ENCODE measurements around the gene B9D1.

The B9D1 gene

DNA sequence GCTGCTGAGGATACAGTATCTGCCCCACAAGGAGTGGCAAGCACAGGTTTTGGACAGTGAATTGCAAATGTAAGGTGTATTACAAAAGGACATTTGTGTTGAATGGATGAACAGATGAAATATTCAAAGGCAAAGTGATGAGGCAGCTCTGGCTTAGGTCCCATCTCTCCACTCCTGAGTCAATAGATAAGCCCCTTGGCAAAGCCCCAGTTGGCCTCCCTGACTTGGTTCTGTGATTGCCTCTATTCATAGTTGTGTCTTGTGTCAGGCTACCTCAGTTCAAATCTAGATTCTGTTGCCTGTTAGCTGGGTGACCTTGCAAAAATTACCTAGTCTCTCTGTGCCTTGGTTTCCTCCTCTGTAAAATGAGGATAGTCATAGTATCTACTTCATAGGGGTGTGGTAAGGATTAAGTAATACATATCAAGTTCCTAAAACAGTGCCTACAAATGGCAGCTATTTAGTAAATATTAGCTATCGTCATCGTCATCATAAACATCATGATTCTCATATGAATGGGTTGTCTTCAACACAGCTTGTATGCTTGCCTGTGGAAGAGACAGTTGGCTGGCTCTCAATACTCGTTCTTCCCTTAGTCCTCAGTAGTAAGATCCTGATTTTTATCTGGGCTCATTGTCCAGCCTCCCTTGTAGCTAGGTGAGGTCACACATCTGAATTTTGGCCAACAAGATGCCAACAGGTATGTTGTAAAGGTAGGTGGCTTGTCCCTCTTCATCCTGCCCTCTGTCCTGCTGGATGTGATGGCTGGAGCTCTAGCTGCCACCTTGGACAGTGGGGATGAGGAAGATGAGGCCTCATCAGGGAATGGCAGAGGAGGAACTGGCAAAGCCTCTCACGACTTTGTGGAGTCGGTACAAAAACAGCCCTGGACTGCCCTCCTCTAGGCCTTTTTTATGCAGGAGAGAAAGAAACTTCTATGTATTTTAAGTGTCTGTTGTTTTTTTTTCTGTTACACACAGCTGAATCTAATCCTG, 26.6 kb upstream of the B9D1 start:
- no peak for DNase-seq

DNA sequence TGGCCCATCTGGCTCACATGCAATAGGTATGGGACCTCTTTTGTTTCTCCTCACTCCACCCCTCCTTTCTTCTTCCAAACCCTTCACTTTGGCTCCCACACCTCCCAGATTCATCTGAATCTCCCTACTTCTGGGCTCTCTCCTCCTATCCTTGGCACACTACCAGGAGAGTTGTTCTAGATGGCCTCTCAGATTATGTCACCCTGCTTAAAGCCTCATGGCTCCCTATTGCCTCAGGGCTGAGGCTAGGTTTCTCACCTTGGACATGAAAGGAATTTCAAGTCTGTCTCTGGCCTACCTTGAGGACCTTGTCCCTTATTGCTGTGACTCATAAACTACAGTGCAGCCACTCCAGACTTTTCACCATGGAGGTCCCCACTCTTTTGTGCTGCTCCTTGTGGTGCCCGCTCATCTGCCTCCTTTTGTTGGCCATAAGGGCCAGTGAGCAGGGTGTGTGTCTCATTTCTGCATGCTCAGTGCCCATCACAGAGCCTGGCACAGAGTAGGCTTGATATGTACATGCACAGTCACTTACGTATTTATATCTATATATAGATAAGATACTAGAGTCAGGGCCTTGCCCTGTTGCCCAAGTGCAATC, 25.5 kb upstream of the B9D1 start:
- DNase-seq = no peak

DNA sequence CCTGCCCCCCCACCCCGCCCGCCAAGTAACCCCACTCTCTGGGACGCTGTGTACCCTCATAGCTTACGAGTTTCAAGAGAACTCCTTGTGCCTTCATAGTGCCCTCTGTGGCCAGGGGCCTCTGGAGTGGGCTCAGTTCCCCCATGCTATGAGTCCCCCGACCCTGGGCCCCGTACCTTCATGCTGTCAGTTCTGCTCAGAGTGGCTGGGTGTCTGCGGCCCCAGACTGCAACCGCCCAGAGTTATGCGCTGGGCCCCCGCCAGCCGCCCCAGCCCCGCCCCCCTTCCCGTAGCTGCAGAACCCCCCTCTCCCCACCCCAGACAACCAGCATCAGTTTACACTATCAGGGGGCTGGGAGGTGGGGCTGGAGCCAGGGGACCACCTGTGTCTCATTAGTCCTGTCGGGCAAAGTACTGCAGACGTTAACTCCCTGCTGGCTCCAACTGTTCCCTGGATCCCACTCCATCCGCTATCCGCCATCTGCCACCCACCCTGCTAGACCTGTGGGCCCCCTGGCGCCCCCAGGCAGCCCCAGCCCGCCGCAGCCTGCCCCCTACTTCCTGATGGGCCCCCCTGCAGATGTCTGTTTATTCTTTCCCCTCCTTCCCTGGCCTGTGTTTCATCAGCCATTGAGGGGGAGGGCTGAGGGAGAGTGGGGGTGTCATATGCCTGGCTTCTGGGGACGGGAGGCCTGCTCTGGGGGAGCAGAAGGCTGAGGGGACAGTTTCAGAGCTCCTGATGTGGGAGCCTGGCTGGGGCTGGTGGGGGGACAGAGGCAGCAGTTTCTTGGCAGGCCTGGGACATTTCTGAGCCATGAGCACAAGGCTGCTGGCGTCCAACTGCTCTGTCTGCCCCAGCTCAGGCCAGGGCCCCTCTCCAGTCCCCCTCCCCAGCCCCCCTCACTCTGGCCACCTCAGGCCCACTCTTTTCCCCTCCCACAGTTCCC, 24.7 kb upstream of the B9D1 start, which contains the start of gene MFAP4:
MFAP4 (minus strand) TSS at position 217 of the 947 bp plus-strand sequence; CDS start at position 182, 35 bp downstream.
- peak; percentile 24 for DNase-seq

DNA sequence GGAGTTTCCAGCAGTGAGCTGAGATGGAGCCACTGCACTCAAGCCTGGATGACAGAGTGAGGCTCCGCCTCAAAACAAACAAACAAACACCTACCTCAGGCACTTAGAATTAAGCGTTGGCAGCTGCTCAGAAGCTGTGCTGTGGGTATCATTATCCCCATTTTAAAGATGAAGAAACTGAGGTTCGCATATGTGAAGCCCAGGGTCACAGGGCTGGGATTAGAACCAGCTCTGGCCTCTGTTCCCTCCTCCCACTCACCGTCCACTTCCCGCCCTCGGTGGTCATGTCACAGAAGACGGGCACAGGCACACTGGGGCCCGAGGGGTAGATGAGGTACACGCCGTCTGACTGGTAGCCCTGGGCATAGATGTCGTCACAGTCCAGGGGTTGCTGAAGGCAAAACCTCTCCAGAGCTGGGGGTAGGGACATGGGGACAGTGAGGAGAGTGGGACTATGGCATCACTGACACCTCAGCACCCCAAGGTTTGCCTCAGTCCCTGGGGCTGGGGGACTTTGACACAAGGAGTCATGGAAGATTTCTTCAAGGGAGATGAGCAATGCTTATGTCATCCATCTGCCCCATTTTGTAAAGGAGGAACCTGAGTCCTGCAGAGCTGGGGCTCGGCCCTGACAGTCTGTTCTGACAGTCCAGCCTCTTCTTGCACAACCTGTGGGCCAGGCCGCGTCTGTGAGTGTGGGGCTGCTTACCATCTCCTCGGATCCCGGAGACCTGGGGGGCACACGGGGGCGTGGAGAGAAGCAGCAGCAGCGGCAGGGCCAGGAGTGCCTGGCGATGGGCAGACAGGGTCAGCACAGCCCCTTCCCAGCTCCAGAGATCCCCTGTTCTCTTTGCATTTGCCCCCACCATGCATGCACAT, 23.8 kb upstream of the B9D1 start:
- DNase-seq = peak; percentile 32

DNA sequence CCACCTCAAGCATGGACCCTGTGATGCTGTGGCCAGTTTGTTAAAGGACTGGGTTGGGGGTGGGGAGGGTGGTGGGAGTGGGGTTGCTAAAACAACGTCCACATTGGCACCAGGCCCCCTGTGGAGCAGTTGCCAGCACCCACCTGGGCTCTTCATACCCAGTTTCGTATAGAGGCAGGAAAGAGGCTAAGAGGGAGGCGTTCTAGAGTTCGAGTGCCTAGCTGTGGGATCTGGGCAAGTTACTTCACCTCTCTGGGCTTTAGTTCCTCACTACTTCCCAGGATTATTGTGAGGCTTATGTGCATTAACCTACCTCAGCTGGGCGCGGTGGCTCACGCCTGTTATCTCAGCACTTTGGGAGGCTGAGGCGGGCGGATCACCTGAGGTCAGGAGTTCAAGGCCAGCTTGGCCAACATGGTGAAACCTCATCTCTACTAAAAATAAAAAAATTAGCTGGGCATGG, 23.0 kb upstream of the B9D1 start:
- DNase-seq = no peak

DNA sequence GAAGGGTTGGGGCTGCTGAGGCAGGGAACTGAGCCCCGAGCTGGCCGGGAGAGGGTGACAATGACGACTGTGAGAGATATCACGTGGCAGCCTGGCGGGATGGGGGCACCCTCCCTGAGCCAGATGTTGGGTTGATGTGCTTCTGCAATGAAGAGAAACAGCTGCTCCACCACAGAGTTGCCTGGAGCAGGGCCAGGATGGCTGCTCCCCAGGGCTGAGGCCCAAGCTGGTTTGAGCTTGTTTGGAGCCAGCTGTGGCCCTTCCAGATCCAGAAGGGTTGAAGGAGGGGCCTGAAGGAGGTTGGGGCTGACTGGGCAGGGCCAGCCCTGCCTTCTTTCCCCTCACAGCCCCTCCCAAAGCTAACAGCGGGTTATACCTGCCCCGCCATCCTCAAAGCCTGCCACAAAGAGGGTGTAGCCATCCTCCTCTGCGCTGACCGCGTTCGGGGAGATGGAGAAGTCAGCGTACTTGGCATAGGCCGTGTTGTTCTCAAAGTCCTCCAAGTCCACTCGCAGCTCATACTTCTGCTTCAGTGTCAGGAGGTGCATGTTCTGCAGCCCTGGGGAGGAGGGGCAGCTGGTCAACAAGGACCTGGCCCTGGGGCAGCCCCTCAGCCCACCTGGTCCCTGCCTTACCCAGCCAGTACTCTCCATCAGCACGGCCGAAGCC, 22.3 kb upstream of the B9D1 start:
- DNase-seq = no peak

DNA sequence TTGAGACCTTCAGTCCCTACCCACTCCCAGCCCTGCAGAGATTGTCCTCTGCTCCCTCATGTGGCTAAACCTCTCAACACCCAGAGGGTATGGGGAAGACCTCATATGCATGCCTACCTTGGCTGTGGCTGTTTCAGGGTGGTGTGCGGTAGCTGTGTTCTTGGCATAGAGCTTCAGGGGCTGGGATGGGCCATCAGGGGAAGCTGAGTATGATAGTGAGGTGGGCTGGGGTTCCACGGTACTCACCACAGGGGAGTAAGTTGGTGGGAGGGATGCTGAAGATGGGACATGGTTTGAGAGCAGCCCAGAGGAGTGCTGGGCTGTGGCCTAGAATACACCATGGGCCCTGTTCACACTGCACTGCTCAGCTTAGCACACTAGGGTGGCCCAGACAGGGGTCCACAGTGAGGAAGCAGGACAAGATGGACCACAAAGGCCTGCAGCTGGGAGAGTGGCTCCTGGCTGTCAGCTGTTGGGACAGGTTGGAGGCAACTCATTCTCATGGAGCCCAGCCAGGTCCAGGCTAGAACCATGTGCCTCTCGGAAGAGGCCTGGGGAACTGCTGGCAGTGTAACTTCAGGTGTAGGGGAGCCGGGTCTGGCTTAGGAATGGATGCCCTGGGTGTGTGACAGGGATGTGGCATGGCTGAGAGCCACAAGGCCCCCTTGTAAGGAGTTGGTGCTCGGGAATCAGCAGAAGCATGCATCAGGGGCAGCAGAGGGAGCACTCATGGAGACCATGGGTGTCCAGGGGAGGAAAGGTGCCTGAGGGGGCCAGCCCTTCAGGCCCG, 21.4 kb upstream of the B9D1 start:
- no peak for DNase-seq

DNA sequence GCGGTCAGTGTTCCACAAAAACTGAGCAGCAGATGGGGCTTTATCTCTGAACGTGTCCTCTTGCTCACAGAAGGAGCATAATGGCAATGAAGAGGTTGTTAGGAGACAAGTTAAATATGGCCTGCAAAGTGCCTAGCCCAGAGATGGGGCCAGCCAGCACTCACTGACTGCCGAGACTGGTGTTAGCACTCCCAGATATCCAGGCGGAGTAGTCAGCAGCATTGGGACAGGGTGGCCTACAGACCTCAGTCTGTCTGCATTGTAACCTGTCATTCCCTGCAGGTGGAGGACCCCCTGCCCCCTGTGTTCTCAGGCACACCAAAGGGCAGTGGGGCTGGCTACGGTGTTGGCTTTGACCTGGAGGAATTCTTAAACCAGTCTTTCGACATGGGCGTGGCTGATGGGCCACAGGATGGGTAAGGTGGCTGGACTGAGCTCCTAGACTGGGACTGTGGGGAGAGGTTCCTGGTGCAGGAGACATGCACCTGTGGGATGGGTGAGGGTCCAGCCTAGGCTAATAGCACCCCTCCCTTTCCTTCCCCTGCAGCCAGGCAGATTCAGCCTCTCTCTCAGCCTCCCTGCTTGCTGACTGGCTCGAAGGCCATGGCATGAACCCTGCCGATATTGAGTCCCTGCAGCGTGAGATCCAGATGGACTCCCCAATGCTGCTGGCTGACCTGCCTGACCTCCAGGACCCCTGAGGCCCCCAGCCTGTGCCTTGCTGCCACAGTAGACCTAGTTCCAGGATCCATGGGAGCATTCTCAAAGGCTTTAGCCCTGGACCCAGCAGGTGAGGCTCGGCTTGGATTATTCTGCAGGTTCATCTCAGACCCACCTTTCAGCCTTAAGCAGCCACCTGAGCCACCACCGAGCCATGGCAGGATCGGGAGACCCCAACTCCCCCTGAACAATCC, 20.3 kb upstream of the B9D1 start:
- no peak for DNase-seq

DNA sequence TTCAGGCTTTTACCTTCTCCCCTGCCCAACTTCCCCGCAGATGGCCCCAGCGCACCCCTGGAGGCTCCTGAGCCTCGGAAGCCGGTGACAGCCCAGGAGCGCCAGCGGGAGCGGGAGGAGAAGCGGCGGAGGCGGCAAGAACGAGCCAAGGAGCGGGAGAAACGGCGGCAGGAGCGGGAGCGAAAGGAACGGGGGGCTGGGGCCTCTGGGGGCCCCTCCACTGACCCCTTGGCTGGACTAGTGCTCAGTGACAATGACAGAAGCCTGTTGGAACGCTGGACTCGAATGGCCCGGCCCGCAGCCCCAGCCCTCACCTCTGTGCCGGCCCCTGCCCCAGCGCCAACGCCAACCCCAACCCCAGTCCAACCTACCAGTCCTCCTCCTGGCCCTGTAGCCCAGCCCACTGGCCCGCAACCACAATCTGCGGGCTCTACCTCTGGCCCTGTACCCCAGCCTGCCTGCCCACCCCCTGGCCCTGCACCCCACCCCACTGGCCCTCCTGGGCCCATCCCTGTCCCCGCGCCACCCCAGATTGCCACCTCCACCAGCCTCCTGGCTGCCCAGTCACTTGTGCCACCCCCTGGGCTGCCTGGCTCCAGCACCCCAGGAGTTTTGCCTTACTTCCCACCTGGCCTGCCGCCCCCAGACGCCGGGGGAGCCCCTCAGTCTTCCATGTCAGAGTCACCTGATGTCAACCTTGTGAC, 19.4 kb upstream of the B9D1 start:
- DNase-seq = no peak

DNA sequence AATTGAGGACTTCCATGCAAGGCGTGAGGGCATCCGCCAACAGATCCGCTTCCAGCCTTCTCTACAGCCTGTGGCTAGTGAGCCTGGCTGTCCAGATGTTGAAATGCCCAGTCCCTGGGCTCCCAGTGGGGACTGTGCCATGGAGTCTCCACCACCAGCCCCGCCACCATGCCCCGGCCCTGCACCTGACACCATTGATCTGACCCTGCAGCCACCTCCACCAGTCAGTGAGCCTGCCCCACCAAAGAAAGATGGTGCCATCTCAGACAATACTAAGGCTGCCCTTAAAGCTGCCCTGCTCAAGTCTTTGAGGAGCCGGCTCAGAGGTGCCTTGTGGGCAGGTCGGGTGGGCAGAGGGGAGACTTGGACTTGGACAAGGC, 18.8 kb upstream of the B9D1 start:
- DNase-seq = no peak

DNA sequence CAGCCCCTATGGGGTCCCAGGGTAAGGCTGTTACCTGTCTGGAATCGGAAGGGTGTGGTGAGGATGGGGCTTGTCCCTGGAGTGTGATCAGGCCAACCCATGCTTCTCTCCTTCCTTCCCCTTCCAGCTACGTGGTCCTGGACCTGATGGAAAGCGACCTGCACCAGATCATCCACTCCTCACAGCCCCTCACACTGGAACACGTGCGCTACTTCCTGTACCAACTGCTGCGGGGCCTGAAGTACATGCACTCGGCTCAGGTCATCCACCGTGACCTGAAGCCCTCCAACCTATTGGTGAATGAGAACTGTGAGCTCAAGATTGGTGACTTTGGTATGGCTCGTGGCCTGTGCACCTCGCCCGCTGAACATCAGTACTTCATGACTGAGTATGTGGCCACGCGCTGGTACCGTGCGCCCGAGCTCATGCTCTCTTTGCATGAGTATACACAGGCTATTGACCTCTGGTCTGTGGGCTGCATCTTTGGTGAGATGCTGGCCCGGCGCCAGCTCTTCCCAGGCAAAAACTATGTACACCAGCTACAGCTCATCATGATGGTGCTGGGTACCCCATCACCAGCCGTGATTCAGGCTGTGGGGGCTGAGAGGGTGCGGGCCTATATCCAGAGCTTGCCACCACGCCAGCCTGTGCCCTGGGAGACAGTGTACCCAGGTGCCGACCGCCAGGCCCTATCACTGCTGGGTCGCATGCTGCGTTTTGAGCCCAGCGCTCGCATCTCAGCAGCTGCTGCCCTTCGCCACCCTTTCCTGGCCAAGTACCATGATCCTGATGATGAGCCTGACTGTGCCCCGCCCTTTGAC, 18.2 kb upstream of the B9D1 start:
- no peak for DNase-seq

DNA sequence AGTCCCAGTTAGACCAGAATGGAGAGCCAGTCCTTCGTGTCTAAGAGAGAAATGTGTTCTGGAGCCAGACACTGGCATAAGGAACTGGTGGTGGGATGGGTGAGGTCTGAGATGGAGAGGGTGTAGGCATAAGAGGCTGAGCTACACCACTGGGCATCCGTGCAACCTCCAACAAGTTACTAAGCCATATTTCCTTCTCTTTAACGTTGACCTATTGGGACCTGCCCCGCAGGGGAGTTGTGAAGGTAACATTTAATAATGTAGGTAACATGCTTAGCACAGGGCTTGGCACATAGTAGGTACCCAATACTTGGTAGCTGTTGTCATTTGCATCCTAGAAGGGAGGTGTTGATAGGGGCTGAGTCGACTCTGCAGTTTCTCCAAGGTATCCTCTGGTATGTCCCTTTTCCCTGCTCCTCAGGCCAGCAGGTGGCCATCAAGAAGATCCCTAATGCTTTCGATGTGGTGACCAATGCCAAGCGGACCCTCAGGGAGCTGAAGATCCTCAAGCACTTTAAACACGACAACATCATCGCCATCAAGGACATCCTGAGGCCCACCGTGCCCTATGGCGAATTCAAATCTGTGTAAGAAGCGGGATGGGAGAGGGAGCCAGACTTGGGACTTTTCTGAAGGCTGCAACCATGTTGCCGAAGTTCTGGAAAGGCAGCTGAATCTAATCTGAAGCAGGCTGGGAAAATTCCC, 17.0 kb upstream of the B9D1 start:
- no peak for DNase-seq

DNA sequence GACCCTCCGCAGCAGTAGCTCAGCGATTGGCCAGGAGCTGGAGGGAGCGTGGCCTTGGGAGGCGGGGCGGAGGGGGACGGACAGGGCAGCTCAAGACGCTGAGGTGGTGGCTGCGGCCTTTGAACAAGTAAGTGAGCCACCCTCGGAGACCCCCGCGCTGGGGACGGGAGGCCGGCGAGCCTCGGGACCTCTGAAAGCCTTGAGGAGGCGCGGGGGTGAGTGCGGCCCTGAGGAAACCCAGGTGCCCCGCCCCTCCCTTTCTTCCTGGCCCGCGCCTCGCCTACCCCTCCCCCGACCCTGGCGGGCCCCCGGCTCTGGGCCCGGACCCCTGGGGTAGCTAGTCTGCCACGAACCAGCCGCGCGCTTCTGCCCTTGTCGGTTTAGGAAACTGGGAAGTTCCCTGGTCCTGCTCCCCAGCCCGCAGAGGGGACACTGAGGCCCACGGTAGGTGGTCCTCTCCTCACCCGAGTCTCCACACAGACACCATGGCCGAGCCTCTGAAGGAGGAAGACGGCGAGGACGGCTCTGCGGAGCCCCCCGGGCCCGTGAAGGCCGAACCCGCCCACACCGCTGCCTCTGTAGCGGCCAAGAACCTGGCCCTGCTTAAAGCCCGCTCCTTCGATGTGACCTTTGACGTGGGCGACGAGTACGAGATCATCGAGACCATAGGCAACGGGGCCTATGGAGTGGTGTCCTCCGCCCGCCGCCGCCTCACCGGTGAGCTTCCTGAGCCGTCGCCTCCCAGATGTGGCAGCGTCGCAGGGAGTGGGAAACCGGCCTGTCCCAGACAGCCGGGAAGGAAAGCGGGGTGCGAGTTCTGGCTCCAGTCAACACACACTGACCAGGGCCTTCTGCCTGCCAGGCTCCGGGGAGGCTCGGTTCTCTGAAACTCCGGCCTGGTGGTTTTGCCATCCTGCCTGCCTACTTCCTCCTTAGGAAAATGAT, 16.2 kb upstream of the B9D1 start, which contains the start of gene MAPK7:
MAPK7 (plus strand) TSS at position 83 of the 945 bp plus-strand sequence; CDS start at position 486, 403 bp downstream.
- no peak for DNase-seq

DNA sequence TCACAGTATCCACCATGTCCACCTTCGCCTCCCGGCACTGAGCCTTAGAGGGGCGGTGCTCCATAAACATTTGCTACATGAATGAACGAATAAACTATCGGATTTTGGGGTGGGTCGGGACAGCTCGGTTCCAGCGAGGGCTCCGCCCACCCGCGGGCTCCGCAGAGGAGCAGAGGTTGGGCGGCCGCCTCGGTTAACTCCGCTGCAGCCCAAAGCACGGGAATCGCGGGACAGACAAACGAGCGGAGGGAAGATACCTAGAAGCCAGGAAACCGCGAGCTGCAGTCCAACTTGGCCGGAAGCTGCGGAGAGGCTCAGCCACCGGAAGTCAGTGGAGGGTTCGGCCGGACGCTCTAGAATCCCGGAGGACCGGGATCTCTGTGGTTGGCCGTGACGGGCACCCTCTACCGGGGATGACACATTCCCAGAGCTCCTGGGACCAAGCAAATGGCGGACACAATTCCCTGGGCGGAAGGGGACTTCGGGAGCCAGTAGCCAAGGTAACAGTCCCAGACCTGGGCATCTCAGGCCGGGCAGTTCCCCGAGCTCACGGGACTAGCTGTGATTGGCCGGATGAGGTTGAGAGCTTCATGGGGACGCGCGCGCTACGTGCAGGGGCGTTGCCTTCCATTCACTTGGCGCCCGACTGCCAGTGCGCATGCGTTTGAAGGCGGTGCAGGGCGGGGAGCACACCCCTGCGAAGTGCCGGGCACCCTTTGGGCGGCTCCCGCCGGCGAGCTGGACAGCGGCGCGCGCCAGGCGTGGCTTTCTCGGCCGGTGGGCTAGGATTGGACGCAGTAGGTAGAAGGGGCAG, 15.3 kb upstream of the B9D1 start:
- peak; percentile 98 for DNase-seq

DNA sequence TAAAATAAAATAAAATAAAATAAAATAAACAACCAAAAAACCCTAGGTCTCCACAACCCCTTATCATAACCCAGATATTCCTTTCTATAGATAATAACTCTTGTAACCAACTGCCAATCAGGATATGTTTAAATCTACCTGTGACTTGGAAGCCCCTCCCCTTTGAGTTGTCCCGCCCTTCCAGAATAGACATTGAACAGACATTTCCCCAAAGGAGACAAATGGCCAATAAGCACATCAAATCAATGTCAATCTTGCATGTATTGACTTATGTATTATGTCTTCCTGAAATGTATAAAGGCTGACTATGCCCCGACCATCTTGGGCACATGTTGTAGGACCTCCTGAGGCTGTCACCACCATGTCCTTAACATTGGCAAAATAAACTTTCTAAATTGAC, 14.3 kb upstream of the B9D1 start:
- no peak for DNase-seq

Data from amniotic stem cell (primary cell).